HepG2 (cell line): ENCODE data around the gene EXOC1. TPM values are rescaled to one million over a fixed set of nuclear protein-coding genes. Genes with fewer than 3 reads are reported as not detected.

Experiments used
- ATAC-seq: fragments of 200-7000 bp; cut with Tn5 transposase; 3 replicates; pipeline ENCODE4 v1.9.1; 2020; ENCODE audit warnings: mild to moderate bottlenecking, moderate library complexity
- BruUV-seq: library from RNA; stranded (reverse); fragments of 400-500 nt; replicated peaks from 2 replicates; lab custom pipeline; 2021; lab: Mats Ljungman, UMichigan
- CTCF ChIA-PET: fragments of 300-600 bp; formaldehyde crosslinking; extraction: SDS; loops from one replicate; lab custom pipeline; 2021; ENCODE audit warnings: low total read pairs, inconsistent platforms, low intra/inter-chr PET ratio; lab: Yijun Ruan, JAX
- POLR2A ChIA-PET: fragments of 350-600 bp; sonication (Branson Sonifier 250); formaldehyde crosslinking; loops from one replicate; lab custom pipeline; 2020; ENCODE audit warnings: antibody characterized with exemption, inconsistent platforms; lab: Yijun Ruan, JAX
- DNase-seq: peaks from one replicate; pipeline ENCODE4 v3.0.0-alpha.2; 2015; ENCODE audit warnings: low spot score
- FAIRE-seq: peaks from 3 replicates; lab custom pipeline; 2011; peaks lifted over from hg19 to GRCh38; lab: Jason Lieb, UNC
- H2AFZ ChIP-seq: one replicate; pipeline ENCODE4 v1.6.1; 2011; ENCODE audit warnings: low read length, inconsistent platforms
- H3K27ac ChIP-seq: fragments of 300-600 bp; 3 replicates; pipeline ENCODE4 v1.8.0; 2011; ENCODE audit warnings: mixed run types, mild to moderate bottlenecking, mixed read lengths, low read length, inconsistent platforms; ENCODE audit not compliant: insufficient read depth; ENCODE audit errors: extremely low read length
- H3K27me3 ChIP-seq, 2 experiments: fragments of 200-600 bp in 1 of 2; 2 replicates in 1 of 2; 3 replicates in 1 of 2; pipeline versions ENCODE4 v1.6.0 to v1.8.0; 2011; ENCODE audit warnings: low read length in 2 of 2, mild to moderate bottlenecking in 2 of 2, moderate library complexity in 2 of 2, inconsistent platforms in 1 of 2; ENCODE audit not compliant: insufficient read depth in 2 of 2, control insufficient read depth in 1 of 2
- H3K36me3 ChIP-seq, 2 experiments: fragments of 200-600 bp in 1 of 2; replicated peaks in 1 of 2; 2 replicates in 1 of 2; 3 replicates in 1 of 2; pipeline versions ENCODE4 v1.5.1 to v1.8.0; 2011; ENCODE audit warnings: low read length in 2 of 2, inconsistent platforms in 1 of 2; ENCODE audit not compliant: insufficient read depth in 2 of 2, control insufficient read depth in 1 of 2
- H3K4me1 ChIP-seq: 2 replicates; pipeline ENCODE4 v1.5.1; 2012; ENCODE audit warnings: low read length, inconsistent platforms; ENCODE audit not compliant: insufficient read depth
- H3K4me2 ChIP-seq: 2 replicates; pipeline ENCODE4 v1.6.0; 2011; ENCODE audit warnings: low read depth, low read length, inconsistent platforms
- H3K4me3 ChIP-seq, 3 experiments: fragments of 200-600 bp in 1 of 3; sonication (generic), shearing (Covaris generic) in 1 of 3; replicated peaks in 1 of 3; 2 replicates each; pipeline ENCODE4 v1.5.1; 2011 to 2016; ENCODE audit warnings: low read length in 3 of 3, inconsistent platforms in 2 of 3, low read depth in 2 of 3, mild to moderate bottlenecking in 2 of 3, control low read depth in 1 of 3, mixed read lengths in 1 of 3; ENCODE audit not compliant: insufficient read depth in 1 of 3
- H3K79me2 ChIP-seq: one replicate; pipeline ENCODE4 v1.6.1; 2011; ENCODE audit warnings: low read length, inconsistent platforms; ENCODE audit not compliant: insufficient read depth
- H3K9ac ChIP-seq: 2 replicates; pipeline ENCODE4 v1.6.0; 2011; ENCODE audit warnings: mild to moderate bottlenecking, low read depth, low read length, inconsistent platforms; ENCODE audit not compliant: insufficient read depth
- H3K9me3 ChIP-seq: 2 replicates; pipeline ENCODE4 v1.5.1; 2012; ENCODE audit warnings: mild to moderate bottlenecking, low read length
- H4K20me1 ChIP-seq: 2 replicates; pipeline ENCODE4 v1.6.0; 2011; ENCODE audit warnings: inconsistent platforms, mild to moderate bottlenecking, low read length, moderate library complexity; ENCODE audit not compliant: insufficient read depth
- AKNA ChIP-seq: sonication (generic); formaldehyde crosslinking; IDR thresholded peaks from 2 replicates; pipeline ENCODE4 v1.4.0; 2020; ENCODE audit warnings: missing genetic modification reagents, borderline replicate concordance
- ATF7 ChIP-seq, 2 experiments: fragments of 450-650 bp in 1 of 2; sonication (generic) in 1 of 2; formaldehyde crosslinking in 1 of 2; IDR thresholded peaks; 2 replicates each; pipeline versions ENCODE4 v1.4.0 to v1.6.1; 2016 to 2020; ENCODE audit warnings: antibody characterized with exemption in 1 of 2, mild to moderate bottlenecking in 1 of 2, missing genetic modification reagents in 1 of 2
- CENPX ChIP-seq: sonication (generic); formaldehyde crosslinking; IDR thresholded peaks from 2 replicates; pipeline ENCODE4 v1.9.0; 2021; ENCODE audit warnings: mild to moderate bottlenecking, missing genetic modification reagents, moderate library complexity
- MAFF ChIP-seq: IDR thresholded peaks from 2 replicates; pipeline ENCODE4 v1.6.1; 2011; ENCODE audit warnings: low read depth, low read length, improper control_type of control experiment
- NKX3-1 ChIP-seq: sonication (generic); formaldehyde crosslinking; IDR thresholded peaks from 2 replicates; pipeline ENCODE4 v1.5.0; 2020; ENCODE audit warnings: missing genetic modification reagents
- PLRG1 ChIP-seq: fragments of 450-650 bp; conservative IDR thresholded peaks from 2 replicates; pipeline ENCODE4 v1.6.1; 2016
- PRDM4 ChIP-seq: sonication (generic); formaldehyde crosslinking; IDR thresholded peaks from 2 replicates; pipeline ENCODE4 v1.9.0; 2021; ENCODE audit warnings: missing genetic modification reagents, borderline replicate concordance
- ZBTB44 ChIP-seq: sonication (generic); formaldehyde crosslinking; IDR thresholded peaks from 2 replicates; pipeline ENCODE4 v1.4.0; 2020; ENCODE audit warnings: missing genetic modification reagents
- ZBTB7A ChIP-seq: sonication (generic); formaldehyde crosslinking; IDR thresholded peaks from 2 replicates; pipeline ENCODE4 v1.8.0; 2022; ENCODE audit warnings: mild to moderate bottlenecking, missing genetic modification reagents
- ZFYVE20 ChIP-seq: sonication (generic); formaldehyde crosslinking; IDR thresholded peaks from 2 replicates; pipeline ENCODE4 v1.8.0; 2023; ENCODE audit warnings: low read depth, mild to moderate bottlenecking, moderate library complexity, missing genetic modification reagents, borderline replicate concordance
- ZNF17 ChIP-seq: sonication (generic); formaldehyde crosslinking; IDR thresholded peaks from 2 replicates; pipeline ENCODE4 v1.5.0; 2020; ENCODE audit warnings: mild to moderate bottlenecking, missing genetic modification reagents
- WGBS: methylation state at CpG from one replicate; pipeline ENCODE4 v1.1.6; 2017; ENCODE audit warnings: low lambda C conversion rate; 5-methylcytosine and 5-hydroxymethylcytosine counted together
- in situ Hi-C: cut with HindIII; loops from 2 replicates; pipeline ENCODE4 v1.10.0; 2017; ENCODE audit warnings: low pct_unique_long_range_greater_than_20kb; ENCODE audit not compliant: extremely low pct_ligation_motif_present
- intact Hi-C: fragments of 100-400 bp; cut with micrococcal nuclease; formaldehyde crosslinking; loops from one replicate; pipeline ENCODE4 v1.10.0; 2022; ENCODE audit not compliant: unreplicated experiment
- polyA plus RNA-seq, 8 experiments: library from polyadenylated mRNA; depleted of rRNA in 3 of 8; stranded (reverse) in 7 of 8; unstranded in 1 of 8; fragments of >200 nt; fragmentation: Illumina TruSeq in 4 of 8; extraction: Trizol in 4 of 8; gene quantifications; 2 replicates each; pipeline versions ENCODE4 v1.2.1 to v1.2.3, GENCODE V29; 2011 to 2016; ENCODE audit warnings: low read depth in 4 of 8, missing spikeins in 1 of 8, mixed read lengths in 1 of 8; ENCODE audit not compliant: insufficient read depth in 1 of 8
- total RNA-seq, 5 experiments: library from RNA; depleted of rRNA; stranded (reverse); fragments of >200 nt; fragmentation: Illumina TruSeq; extraction: Trizol; gene quantifications; 2 replicates each; pipeline ENCODE4 v1.2.3, GENCODE V29; 2016; ENCODE audit warnings: low read depth in 1 of 5
- TF ChIP-seq, protein P1 (sequence below): sonication (generic); formaldehyde crosslinking; IDR thresholded peaks from 2 replicates; pipeline ENCODE4 v1.4.0; 2020; ENCODE audit warnings: mild to moderate bottlenecking, missing genetic modification reagents

The EXOC1 gene
- total and polyA plus RNA-seq, 2 of the 13 experiments (the other 11 are each of a cell fraction or from before 2014, with no cell fraction given): 9.1 to 18.4 TPM

DNA sequence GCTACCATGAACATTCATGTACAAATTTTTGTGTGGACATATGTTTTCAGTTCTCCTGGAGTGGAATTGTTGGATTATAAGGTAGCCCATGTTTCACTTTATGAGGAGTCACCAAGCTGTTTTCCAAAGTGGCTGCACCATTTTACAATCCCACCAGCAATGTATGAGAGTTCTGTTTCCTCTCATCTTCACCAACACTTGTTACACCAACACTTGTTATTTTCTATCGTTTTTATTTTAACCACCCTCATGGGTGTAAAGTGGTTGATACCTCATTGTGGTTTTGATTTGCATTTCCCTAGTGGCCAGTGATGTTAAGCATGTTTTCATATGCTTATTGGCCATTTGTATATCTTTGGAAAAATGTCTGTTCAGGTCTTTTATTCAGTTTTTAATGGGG lies 4.1 kb downstream of the EXOC1 start:
- Histone ChIP-seq H3K27ac (no peak overlapping the region), H2AFZ (no peak overlapping the region), H3K27me3 (no peaks in the 10 kb centered on the region), H3K4me1 (peaks cover 25% of the 10 kb centered on the region), H3K9ac (no peak overlapping the region), H3K4me2 (no peak overlapping the region), H3K79me2 (peaks cover 9% of the 10 kb centered on the region), H3K9me3 (no peaks in the 10 kb centered on the region), H3K4me3 (no peak overlapping the region), H4K20me1 (no peaks in the 10 kb centered on the region), H3K36me3 (peaks cover 2 to 9% of the 10 kb centered on the region in 2 experiments; a peak in 2 of 5 replicates)
- WGBS: 89% methylated on average over 1 of the region's 1 CpG
- BruUV-seq: no TSS peak
- ChIA-PET CTCF (no interaction called here), POLR2A (no interaction called here)
- DNase-seq (no peak), ATAC-seq (no peak), FAIRE-seq (no peak)
- intact Hi-C loops (no loop called here), in situ Hi-C loops (loop anchor here (25.0 kb wide), 1 partner anchor 470 kb away; the partner anchor contains the start of gene TMEM165)
- TF ChIP-seq ZBTB44 (CRISPR knock-in tag) (no peak), ATF7 (IDR thresholded peaks at IDR 0.05) (no peak), ATF7 (CRISPR knock-in tag; IDR thresholded peaks at IDR 0.05) (no peak), NKX3-1 (no peak), ZNF17 (CRISPR knock-in tag) (no peak), MAFF (no peak), PRDM4 (CRISPR knock-in tag) (no peak), CENPX (no peak), PLRG1 (no peak), AKNA (CRISPR knock-in tag) (no peak), ZBTB7A (CRISPR knock-in tag) (no peak), ZFYVE20 (CRISPR knock-in tag) (no peak)
- TF ChIP-seq, protein P1, sequence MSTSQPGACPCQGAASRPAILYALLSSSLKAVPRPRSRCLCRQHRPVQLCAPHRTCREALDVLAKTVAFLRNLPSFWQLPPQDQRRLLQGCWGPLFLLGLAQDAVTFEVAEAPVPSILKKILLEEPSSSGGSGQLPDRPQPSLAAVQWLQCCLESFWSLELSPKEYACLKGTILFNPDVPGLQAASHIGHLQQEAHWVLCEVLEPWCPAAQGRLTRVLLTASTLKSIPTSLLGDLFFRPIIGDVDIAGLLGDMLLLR (CRISPR knock-in tag): no peak
